Measurements from ENCODE around the gene CFAP251.

CFAP251 gene

DNA sequence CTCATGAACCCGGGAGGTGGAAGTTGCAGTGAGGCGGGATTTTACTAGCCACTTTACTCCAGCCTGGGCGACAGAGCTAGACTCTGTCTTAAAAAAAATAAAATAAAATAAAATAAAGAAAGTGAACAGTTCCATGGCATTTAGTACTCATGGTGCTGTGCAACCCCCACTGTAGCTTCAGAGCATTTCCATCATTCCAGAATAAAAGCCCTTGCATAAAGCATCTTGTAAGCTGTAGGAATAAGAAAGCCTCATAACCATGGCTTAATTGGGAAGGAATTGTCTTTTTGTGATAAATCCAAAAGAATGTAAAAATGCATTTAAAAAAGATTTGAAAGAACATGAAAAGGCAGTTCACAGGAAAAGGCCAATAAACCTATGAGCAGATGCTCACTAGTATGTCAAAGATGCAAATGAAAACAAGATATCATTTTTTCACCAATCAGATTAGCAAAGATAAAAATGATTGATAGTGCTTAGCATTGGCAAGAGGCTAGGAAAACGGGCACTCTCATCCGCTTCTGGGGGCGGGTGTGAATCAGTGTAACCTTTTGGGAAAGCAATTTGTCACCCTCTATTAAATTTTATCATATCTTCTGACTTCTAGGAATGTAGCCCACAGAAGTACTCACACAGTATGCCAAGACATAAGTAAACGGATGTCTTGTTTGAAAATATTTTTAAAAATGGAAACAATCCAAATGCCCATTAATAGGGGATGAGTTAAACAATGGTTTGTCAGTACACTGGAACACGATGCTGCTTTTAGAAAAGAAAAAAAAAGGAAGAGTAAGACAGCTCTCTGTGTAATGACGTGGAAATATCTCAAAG is 46.6 kb downstream of the CFAP251 start (continued):
- TF ChIP-seq, protein P1, sequence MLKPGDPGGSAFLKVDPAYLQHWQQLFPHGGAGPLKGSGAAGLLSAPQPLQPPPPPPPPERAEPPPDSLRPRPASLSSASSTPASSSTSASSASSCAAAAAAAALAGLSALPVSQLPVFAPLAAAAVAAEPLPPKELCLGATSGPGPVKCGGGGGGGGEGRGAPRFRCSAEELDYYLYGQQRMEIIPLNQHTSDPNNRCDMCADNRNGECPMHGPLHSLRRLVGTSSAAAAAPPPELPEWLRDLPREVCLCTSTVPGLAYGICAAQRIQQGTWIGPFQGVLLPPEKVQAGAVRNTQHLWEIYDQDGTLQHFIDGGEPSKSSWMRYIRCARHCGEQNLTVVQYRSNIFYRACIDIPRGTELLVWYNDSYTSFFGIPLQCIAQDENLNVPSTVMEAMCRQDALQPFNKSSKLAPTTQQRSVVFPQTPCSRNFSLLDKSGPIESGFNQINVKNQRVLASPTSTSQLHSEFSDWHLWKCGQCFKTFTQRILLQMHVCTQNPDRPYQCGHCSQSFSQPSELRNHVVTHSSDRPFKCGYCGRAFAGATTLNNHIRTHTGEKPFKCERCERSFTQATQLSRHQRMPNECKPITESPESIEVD (tag by site-specific recombination; IDR thresholded peaks at IDR 0.05) = peak; percentile 35; the same call in 1 of the 2 replicates
- TF ChIP-seq, protein P2, sequence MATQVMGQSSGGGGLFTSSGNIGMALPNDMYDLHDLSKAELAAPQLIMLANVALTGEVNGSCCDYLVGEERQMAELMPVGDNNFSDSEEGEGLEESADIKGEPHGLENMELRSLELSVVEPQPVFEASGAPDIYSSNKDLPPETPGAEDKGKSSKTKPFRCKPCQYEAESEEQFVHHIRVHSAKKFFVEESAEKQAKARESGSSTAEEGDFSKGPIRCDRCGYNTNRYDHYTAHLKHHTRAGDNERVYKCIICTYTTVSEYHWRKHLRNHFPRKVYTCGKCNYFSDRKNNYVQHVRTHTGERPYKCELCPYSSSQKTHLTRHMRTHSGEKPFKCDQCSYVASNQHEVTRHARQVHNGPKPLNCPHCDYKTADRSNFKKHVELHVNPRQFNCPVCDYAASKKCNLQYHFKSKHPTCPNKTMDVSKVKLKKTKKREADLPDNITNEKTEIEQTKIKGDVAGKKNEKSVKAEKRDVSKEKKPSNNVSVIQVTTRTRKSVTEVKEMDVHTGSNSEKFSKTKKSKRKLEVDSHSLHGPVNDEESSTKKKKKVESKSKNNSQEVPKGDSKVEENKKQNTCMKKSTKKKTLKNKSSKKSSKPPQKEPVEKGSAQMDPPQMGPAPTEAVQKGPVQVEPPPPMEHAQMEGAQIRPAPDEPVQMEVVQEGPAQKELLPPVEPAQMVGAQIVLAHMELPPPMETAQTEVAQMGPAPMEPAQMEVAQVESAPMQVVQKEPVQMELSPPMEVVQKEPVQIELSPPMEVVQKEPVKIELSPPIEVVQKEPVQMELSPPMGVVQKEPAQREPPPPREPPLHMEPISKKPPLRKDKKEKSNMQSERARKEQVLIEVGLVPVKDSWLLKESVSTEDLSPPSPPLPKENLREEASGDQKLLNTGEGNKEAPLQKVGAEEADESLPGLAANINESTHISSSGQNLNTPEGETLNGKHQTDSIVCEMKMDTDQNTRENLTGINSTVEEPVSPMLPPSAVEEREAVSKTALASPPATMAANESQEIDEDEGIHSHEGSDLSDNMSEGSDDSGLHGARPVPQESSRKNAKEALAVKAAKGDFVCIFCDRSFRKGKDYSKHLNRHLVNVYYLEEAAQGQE (tag by site-specific recombination; IDR thresholded peaks at IDR 0.05) = no peak
- TF ChIP-seq ZNF121 (tag by site-specific recombination; IDR thresholded peaks at IDR 0.05) = no peak
- TF ChIP-seq ZNF239 (tag by site-specific recombination; IDR thresholded peaks at IDR 0.05) = no peak
- TF ChIP-seq, protein P3, sequence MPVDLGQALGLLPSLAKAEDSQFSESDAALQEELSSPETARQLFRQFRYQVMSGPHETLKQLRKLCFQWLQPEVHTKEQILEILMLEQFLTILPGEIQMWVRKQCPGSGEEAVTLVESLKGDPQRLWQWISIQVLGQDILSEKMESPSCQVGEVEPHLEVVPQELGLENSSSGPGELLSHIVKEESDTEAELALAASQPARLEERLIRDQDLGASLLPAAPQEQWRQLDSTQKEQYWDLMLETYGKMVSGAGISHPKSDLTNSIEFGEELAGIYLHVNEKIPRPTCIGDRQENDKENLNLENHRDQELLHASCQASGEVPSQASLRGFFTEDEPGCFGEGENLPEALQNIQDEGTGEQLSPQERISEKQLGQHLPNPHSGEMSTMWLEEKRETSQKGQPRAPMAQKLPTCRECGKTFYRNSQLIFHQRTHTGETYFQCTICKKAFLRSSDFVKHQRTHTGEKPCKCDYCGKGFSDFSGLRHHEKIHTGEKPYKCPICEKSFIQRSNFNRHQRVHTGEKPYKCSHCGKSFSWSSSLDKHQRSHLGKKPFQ (tag by site-specific recombination; IDR thresholded peaks at IDR 0.05) = peak; percentile 90
- TF ChIP-seq ZNF157 (tag by site-specific recombination; IDR thresholded peaks at IDR 0.05) = no peak
- no peak for TF ChIP-seq SALL2 (tag by site-specific recombination; IDR thresholded peaks at IDR 0.05; ENCODE audit: borderline replicate concordance)
- TF ChIP-seq, protein P4, sequence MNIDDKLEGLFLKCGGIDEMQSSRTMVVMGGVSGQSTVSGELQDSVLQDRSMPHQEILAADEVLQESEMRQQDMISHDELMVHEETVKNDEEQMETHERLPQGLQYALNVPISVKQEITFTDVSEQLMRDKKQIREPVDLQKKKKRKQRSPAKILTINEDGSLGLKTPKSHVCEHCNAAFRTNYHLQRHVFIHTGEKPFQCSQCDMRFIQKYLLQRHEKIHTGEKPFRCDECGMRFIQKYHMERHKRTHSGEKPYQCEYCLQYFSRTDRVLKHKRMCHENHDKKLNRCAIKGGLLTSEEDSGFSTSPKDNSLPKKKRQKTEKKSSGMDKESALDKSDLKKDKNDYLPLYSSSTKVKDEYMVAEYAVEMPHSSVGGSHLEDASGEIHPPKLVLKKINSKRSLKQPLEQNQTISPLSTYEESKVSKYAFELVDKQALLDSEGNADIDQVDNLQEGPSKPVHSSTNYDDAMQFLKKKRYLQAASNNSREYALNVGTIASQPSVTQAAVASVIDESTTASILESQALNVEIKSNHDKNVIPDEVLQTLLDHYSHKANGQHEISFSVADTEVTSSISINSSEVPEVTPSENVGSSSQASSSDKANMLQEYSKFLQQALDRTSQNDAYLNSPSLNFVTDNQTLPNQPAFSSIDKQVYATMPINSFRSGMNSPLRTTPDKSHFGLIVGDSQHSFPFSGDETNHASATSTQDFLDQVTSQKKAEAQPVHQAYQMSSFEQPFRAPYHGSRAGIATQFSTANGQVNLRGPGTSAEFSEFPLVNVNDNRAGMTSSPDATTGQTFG (tag by site-specific recombination; IDR thresholded peaks at IDR 0.05; ENCODE audit: borderline replicate concordance) = no peak
- no peak for TF ChIP-seq ZNF529 (tag by site-specific recombination; IDR thresholded peaks at IDR 0.05; ENCODE audit: insufficient replicate concordance)

DNA sequence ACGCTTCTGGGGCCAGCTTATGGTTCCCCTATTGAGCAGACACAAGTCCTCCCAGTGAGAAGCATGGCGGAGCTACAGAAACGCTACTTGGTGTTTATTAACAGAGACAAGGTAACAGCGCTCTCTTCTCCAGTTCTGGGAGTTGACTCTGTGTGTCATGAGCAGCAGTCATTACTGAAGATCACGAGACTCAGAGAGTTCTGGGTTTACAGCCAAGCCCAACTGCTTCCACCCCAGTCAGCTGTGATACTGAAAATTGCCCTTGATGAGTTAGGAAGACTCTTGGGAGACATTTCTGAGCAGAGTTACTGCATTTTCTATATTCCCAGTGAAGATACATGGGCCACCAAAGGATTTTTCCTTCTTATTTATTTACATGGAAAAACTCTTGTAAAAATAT is 48.6 kb downstream of the CFAP251 start:
- ChIA-PET POLR2A (no interaction called here), CTCF (interaction anchor here (0.6 kb wide), 1 partner anchor 54 kb away, joined by 3 read pairs; no protein-coding TSS in a partner anchor)
- no peaks in the 10 kb centered on the region for H3K9me3 ChIP-seq (ENCODE audit: control insufficient read depth, insufficient read depth, low read depth, low read length)
- H3K4me1 ChIP-seq (ENCODE audit: control insufficient read depth, insufficient read depth, low read length) = no peaks in the 10 kb centered on the region
- no peak overlapping the region for H3K27ac ChIP-seq (ENCODE audit: extremely low read depth, low read depth, low read length)
- no peak for TF ChIP-seq ZBTB1 (tag by site-specific recombination; IDR thresholded peaks at IDR 0.05)
- TF ChIP-seq, protein P5, sequence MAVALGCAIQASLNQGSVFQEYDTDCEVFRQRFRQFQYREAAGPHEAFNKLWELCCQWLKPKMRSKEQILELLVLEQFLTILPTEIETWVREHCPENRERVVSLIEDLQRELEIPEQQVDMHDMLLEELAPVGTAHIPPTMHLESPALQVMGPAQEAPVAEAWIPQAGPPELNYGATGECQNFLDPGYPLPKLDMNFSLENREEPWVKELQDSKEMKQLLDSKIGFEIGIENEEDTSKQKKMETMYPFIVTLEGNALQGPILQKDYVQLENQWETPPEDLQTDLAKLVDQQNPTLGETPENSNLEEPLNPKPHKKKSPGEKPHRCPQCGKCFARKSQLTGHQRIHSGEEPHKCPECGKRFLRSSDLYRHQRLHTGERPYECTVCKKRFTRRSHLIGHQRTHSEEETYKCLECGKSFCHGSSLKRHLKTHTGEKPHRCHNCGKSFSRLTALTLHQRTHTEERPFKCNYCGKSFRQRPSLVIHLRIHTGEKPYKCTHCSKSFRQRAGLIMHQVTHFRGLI (tag by site-specific recombination; IDR thresholded peaks at IDR 0.05) = peak; percentile 86
- TF ChIP-seq ZNF169 (tag by site-specific recombination; IDR thresholded peaks at IDR 0.05) = no peak
- H3K36me3 ChIP-seq (ENCODE audit: control insufficient read depth in 2 of 2, insufficient read depth in 1 of 2, low read length in 2 of 2) = peaks cover 0 to 9% of the 10 kb centered on the region in 2 experiments; a peak in 1 of 3 replicates
- H3K4me3 ChIP-seq (ENCODE audit: low read depth, low read length) = no peak overlapping the region
